ENCODE measurements around the gene TRIM33. TPM values are rescaled to one million over a fixed set of nuclear protein-coding genes. Genes with fewer than 3 reads are reported as not detected.
A peak's percentile ranks its signal among the peaks of the same experiment; 100 is the strongest.
"Not testable (repeated sequence)": the region's sequence is repeated elsewhere in the genome, so short reads cannot be mapped to it uniquely, and the experiment has no call there.

The TRIM33 gene
- total RNA-seq, 1 donor from 2014 or later: 47.2 TPM

GRCh38 chr1:114423455-114423854 is 87.5 kb downstream of the TRIM33 start:
- no peak for DNase-seq (ENCODE audit: low read depth)

- DNase-seq (ENCODE audit: low read depth): not testable (repeated sequence)
Observed at GRCh38 chr1:114418948-114419347, 92.1 kb downstream of the TRIM33 start.

- DNase-seq (ENCODE audit: low read depth): no peak
Observed at GRCh38 chr1:114397601-114398000, 113.4 kb downstream of the TRIM33 start.

- DNase-seq (ENCODE audit: low read depth): no peak
Observed at GRCh38 chr1:114395863-114396262, 115.1 kb downstream of the TRIM33 start.

GRCh38 chr1:114390960-114391359 is 120.0 kb downstream of the TRIM33 start:
- DNase-seq (ENCODE audit: low read depth): no peak

GRCh38 chr1:114390361-114390760 is 120.6 kb downstream of the TRIM33 start:
- DNase-seq (ENCODE audit: low read depth): no peak

GRCh38 chr1:114388432-114389003 is 122.5 kb downstream of the TRIM33 start:
- no peak for DNase-seq (ENCODE audit: low read depth)

GRCh38 chr1:114387585-114387984 is 123.4 kb downstream of the TRIM33 start:
- DNase-seq (ENCODE audit: low read depth): not testable (repeated sequence)

GRCh38 chr1:114387010-114387360 is 124.0 kb downstream of the TRIM33 start:
- DNase-seq (ENCODE audit: low read depth): no peak

- DNase-seq (ENCODE audit: low read depth): no peak
Observed at GRCh38 chr1:114386129-114387009, 124.6 kb downstream of the TRIM33 start.

- no peak for DNase-seq (ENCODE audit: low read depth)
Observed at GRCh38 chr1:114384922-114385321, 126.1 kb downstream of the TRIM33 start.

- DNase-seq (ENCODE audit: low read depth): no peak
Observed at GRCh38 chr1:114379987-114380386, 131.0 kb downstream of the TRIM33 start.

- no peak for DNase-seq (ENCODE audit: low read depth)
Observed at GRCh38 chr1:114379358-114379757, 131.6 kb downstream of the TRIM33 start.

GRCh38 chr1:114377356-114377755 is 133.6 kb downstream of the TRIM33 start:
- no peak for DNase-seq (ENCODE audit: low read depth)

- DNase-seq (ENCODE audit: low read depth): no peak
Observed at GRCh38 chr1:114369930-114370329, 141.1 kb downstream of the TRIM33 start.

- DNase-seq (ENCODE audit: low read depth): not testable (repeated sequence)
Observed at GRCh38 chr1:114369266-114369919, 141.6 kb downstream of the TRIM33 start.

- no peak for DNase-seq (ENCODE audit: low read depth)
Observed at GRCh38 chr1:114368560-114369255, 142.3 kb downstream of the TRIM33 start.

GRCh38 chr1:114367810-114368209 is 143.2 kb downstream of the TRIM33 start:
- no peak for DNase-seq (ENCODE audit: low read depth)

- DNase-seq (ENCODE audit: low read depth): not testable (repeated sequence)
Observed at GRCh38 chr1:114363230-114363629, 147.8 kb downstream of the TRIM33 start.

GRCh38 chr1:114359791-114360190 is 151.2 kb downstream of the TRIM33 start:
- no peak for DNase-seq (ENCODE audit: low read depth)

GRCh38 chr1:114355240-114355639 is 155.8 kb downstream of the TRIM33 start:
- DNase-seq (ENCODE audit: low read depth): no peak

- DNase-seq (ENCODE audit: low read depth): peak; percentile 77
Observed at GRCh38 chr1:114353262-114353661, 157.7 kb downstream of the TRIM33 start.
